ENCODE results near the gene NDUFA11.

GRCh38 chr19:5877427-5877826, 26.2 kb downstream of the NDUFA11 start:
- no peak for TF ChIP-seq POLR2AphosphoS5 (IDR thresholded peaks at IDR 0.05)
- TF ChIP-seq, protein P1, sequence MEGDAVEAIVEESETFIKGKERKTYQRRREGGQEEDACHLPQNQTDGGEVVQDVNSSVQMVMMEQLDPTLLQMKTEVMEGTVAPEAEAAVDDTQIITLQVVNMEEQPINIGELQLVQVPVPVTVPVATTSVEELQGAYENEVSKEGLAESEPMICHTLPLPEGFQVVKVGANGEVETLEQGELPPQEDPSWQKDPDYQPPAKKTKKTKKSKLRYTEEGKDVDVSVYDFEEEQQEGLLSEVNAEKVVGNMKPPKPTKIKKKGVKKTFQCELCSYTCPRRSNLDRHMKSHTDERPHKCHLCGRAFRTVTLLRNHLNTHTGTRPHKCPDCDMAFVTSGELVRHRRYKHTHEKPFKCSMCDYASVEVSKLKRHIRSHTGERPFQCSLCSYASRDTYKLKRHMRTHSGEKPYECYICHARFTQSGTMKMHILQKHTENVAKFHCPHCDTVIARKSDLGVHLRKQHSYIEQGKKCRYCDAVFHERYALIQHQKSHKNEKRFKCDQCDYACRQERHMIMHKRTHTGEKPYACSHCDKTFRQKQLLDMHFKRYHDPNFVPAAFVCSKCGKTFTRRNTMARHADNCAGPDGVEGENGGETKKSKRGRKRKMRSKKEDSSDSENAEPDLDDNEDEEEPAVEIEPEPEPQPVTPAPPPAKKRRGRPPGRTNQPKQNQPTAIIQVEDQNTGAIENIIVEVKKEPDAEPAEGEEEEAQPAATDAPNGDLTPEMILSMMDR (IDR thresholded peaks at IDR 0.05) = no peak
- TF ChIP-seq EP300 (IDR thresholded peaks at IDR 0.05) = no peak

Data from suprapubic skin (tissue), 4 donors.